HG03354 (cell line): Measurements from ENCODE around the gene QKI.

Experiments
- ATAC-seq: cut with Tn5 transposase; IDR thresholded peaks from one replicate; pipeline ENCODE4 v1.9.1; 2021; ENCODE audit warnings: mild to moderate bottlenecking; ENCODE audit not compliant: unreplicated experiment, poor library complexity, severe bottlenecking

QKI gene

DNA sequence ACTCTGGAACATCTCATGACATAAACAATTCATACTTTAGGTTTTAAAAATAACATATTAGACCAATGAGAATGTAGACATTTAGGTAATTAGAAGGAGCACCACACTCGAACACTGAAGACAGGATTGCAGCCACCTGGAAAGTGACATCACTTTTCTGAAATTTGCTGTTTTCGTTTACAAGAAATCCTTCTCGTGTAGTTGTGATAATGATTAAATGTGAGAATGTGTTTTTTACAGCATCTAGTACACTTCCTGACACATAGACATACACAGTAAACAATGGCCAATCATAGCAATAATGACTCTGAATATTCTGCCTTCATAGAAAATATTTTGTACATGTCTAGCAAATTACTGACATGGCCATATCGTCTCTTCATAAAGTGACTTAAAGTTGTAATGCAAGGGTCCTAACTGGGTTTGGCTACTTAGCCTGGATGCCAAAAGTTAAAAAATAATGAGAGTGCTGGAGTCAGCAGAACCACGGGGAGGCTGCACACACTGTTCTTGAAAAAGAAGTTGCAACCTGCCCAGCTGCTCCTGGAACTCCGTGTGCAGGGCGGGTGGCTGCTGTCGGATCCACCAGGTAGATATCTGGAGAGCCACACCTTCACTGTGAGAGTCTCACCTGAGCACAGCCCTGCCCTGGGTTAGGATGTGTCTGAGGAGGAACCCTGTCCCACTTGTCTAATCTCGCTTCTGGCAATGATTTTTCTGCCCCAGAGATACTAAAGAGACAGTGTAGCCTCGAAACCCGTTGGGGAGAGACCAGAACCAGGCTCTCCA lies 212.9 kb downstream of the QKI start:
- no peak for ATAC-seq
